T-helper 2 cell treated with Interferon-gamma antibody and Interleukin-4, amounts not matched to agents 100 ng/mL and 5 ng/mL, for 36 hours (primary cell): ENCODE data around the gene APC. TPM values are rescaled to one million over a fixed set of nuclear protein-coding genes. Genes with fewer than 3 reads are reported as not detected.

Experiments
- intact Hi-C: fragments of 100-400 bp; cut with micrococcal nuclease; formaldehyde crosslinking; loops from one replicate; pipeline ENCODE4 v1.15.1; 2023
- total RNA-seq: library from RNA; stranded (reverse); gene quantifications from 2 replicates; pipeline ENCODE4 v1.2.3, GENCODE V29; 2022

APC gene
- total RNA-seq = 22.3 and 24.5 TPM in 2 replicates

DNA sequence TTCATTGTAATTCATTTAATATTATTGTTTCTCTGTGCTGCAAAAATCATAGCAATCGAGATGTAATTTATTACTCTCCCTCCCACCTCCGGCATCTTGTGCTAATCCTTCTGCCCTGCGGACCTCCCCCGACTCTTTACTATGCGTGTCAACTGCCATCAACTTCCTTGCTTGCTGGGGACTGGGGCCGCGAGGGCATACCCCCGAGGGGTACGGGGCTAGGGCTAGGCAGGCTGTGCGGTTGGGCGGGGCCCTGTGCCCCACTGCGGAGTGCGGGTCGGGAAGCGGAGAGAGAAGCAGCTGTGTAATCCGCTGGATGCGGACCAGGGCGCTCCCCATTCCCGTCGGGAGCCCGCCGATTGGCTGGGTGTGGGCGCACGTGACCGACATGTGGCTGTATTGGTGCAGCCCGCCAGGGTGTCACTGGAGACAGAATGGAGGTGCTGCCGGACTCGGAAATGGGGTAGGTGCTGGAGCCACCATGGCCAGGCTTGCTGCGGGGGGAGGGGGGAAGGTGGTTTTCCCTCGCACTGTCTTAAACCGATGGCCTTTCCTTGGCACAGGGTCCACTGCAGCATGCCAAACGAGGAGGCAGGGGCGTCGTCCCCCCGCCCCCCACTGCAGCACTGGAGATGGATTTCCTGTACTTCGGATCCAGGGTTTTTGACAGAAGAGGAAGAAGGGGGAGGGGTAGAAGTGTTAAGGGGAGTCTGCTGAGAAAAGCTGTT lies at the start of gene APC:
APC (plus strand) TSS at position 423 of the 728 bp plus-strand sequence. CDS start 17,006 bp downstream, outside the sequence.
- intact Hi-C loops = loop anchor here (1.0 kb wide), 1 partner anchor 30 kb away; no protein-coding TSS in a partner anchor

DNA sequence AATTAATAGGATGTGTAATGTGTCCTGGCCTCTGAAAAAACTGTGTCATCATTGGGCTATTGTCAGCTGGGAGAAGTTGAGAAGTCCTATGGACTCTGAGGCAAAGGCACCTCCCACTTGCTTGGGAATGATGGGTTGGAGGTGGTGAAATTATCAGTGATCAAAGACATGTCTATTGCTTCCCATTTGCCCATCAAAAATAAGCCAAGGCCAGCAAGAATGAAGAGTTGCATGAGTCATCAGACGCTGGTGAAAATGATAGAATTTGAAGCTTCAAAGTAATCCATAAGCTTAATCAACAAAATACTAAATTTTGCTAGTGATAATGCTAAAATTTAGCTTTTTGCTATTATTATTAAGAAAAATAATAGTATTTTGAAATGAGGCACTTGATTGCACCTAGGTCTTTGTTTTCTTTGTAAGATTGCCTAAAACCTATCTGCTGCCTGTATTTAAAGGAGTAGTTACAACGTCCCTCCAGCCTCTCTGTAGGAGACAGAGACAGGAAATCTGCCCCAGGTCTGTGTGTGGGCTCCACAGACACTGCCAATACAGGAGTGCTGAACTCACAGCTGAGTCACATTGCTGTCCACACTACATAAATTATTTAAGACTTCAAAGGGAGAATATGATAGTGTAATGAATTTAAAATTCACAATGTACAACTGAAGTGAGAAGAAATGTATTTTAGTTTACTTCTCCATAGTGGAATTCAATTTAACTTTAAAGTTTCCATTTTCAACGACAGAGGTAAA lies 48.4 kb upstream of the APC start:
- intact Hi-C loops = no loop called here

DNA sequence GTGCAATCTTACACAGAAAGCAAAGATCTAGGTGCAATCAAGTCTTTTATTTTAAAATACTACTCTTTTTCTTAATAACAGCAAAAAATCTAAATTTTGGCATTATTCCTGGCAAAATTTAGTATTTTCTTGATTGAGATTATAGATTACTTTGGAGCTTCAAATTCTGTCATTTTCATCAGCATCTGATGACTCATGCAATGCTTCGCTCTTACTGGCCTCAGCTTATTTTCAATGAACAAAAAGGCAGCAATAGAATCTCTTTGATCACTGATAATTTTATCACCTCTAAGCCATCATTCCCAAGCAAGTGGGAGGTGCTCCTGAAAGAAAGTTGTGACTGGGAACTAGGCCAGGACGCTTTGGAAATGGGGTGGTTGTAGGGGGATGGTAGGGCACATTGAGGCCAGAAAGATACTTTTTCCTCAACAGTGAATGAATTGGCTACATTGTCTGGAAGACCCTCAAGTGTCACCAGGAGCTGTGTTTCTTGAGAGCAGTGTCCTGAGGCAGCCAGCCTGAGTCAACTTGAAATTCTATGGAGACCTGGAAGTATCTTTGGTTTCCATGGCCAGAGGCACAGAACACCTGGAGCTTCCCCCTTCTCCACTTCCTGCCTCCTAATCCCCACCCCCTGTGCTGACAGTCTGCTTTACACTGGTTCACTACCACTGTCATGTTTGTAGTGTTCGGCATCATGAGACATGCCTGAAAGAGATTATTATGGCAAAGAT lies 46.9 kb upstream of the APC start:
- intact Hi-C loops = loop anchor here (1.0 kb wide), 1 partner anchor 67 kb away; no protein-coding TSS in a partner anchor

DNA sequence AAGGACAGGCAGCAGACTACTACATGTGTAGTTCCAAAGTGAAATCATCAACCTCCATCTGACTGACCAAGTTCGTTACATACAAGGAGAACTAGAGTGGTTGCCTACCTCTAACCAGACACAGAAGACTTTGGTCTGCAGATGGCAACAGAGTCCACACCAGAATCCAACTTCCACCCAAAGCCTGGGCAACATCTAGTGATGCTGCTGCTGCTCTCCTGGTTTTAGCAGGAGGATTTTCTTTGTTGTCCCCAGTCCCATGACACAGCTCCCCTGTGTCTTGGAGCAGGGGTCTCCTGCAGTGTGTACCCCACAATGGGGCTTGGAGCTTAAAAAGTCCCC lies 46.4 kb upstream of the APC start:
- intact Hi-C loops = loop anchor here (1.0 kb wide), 1 partner anchor 66 kb away; no protein-coding TSS in a partner anchor

DNA sequence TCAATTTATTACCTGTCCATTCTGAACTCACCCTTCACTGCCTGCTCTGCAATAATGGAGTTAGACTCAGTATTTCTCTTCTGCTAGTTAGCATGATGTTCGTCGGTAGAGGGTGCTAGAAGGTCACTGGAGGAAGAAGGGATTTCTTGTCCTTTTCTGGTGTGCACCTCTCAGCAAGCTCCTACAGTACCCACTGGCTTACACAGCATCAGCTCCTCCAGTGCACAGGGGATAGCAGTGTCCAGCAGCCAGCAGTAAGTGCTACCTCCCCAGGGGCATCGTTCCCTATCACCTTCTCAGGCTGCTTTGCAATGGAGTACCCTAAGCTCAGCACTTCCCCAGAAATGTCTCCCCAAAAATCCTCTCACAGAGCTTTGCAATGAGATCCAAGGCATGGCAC lies 45.9 kb upstream of the APC start:
- intact Hi-C loops = loop anchor here (1.0 kb wide), 1 partner anchor 66 kb away; no protein-coding TSS in a partner anchor

DNA sequence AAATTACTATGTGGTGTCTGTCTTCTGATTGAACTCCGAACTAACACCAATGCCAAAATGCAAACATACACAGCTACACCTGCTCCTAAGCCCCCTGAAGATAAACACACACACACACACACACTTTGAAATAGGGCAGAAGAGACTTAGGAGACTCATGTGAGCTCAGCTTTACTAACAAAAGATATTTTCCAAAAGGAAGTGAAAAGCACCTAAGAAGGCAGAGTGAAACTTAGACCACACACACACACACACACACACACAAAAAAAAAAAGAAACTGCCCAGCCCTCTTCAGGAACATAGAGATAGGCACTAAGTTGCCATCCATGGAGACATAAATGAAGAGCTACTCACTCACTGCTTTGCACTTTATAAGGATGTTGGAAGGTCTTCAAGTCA lies 45.2 kb upstream of the APC start:
- intact Hi-C loops = no loop called here

DNA sequence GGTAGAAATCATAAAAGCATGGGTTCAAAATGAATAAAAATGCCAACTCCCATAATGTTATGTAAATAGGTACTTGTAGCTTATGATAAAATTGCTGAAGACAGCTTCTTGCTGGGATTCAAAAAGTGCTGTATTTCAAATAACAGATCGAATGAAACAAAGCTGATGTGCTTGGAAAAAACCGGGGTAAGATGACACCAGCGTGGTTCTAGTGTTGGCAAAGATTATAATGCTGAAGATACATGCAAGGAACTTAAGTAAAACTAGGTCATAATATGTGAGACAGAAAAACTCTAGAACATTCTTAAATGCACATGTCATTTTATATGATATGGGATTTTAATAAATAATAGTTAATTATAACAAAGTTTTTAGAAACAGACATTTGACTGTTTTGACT lies 44.4 kb upstream of the APC start:
- intact Hi-C loops = no loop called here

DNA sequence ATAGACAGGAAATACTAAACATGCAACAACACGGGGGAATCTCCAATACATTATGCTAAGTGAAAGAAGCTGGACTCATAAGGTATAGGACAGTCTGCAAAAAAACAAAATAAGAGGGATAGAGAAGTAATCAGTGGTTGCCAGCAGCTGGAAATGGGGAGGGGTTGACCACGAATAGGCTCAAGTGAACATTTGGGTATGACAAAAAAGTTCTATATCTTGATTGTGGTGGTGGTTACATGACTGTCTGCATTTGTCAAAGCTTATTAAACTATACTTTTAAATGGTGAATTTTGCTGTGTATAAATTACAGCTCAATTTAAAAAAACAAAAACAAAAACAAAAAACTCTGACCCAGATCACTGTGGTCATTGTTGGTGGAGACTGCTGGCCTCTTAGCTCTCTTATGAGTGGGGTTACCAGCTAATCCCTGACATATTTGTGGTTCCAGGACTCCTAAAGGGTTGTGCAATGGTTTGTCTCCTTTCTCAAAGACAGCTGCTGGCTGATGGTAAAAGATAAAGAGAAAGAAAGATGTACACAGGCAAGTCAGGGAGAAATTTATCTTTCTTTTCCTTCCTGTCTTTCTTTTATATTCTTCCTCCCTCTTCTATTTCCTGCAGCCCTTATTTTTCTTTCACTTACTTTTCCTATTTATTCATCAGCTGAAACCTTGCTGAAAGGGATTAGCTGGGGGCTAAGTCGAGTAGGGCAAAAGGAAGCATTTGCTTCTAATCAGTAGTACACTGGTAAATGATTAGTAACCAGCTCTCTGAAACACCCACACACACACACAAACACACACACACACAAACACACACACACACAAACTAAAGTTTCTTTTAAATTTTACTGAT lies 42.6 kb upstream of the APC start:
- intact Hi-C loops = no loop called here

DNA sequence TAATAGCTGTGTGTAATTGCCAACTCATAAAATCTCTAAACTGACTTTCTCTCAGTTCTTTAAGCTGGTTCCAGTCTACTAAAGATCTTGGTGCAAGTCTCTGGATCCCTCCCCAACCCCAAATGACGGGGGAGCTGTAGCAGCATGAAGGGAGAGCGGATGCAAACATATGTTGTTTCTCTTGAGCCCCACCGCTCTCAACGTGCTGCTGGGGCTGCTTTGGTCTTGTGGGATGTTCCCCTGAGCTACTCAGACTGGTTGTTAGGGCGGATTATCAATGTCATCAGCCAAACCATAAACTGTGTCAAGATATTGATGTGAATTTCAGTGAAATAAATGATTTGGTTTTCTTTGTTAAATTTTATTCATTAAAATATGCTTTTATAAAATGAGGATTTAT lies 40.9 kb upstream of the APC start:
- intact Hi-C loops = no loop called here

DNA sequence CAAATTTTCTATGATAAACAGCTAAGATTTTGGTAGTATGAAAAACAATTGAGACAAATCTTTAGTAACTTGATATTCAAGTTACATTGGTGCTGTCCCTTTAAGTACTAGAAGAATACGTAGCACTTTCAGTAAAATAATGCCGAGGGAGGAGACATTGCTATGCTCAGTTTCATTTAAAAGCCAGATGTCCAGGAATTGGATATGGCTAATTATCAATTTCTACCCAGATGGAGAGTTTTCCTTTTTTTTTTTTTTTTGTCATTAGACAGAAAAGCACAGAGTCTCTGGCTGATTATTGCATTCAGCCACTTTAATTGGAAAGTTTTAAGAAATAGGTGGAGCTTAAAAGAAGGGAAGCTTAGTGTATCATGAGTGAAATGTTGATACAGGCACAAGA lies 40.4 kb upstream of the APC start:
- intact Hi-C loops = no loop called here

DNA sequence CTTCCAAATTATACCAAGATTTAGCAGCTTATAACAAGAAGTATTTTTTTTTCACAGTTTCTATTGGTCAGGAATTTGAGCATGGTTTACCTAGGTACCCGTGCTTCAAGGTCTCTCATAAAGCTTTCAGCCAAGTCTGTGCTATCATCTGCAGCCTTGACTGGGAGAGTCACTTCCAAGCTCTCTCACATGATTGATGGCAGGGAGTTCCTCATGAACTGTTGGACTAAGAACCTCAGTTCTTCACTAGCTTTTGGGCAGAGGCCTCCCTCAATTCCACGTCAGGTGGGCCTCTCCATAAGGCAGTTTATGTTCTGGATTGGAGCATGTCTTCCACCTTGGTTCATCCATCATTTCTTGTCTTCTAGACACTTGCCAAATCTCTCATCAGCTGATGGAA lies 39.9 kb upstream of the APC start:
- intact Hi-C loops = no loop called here

DNA sequence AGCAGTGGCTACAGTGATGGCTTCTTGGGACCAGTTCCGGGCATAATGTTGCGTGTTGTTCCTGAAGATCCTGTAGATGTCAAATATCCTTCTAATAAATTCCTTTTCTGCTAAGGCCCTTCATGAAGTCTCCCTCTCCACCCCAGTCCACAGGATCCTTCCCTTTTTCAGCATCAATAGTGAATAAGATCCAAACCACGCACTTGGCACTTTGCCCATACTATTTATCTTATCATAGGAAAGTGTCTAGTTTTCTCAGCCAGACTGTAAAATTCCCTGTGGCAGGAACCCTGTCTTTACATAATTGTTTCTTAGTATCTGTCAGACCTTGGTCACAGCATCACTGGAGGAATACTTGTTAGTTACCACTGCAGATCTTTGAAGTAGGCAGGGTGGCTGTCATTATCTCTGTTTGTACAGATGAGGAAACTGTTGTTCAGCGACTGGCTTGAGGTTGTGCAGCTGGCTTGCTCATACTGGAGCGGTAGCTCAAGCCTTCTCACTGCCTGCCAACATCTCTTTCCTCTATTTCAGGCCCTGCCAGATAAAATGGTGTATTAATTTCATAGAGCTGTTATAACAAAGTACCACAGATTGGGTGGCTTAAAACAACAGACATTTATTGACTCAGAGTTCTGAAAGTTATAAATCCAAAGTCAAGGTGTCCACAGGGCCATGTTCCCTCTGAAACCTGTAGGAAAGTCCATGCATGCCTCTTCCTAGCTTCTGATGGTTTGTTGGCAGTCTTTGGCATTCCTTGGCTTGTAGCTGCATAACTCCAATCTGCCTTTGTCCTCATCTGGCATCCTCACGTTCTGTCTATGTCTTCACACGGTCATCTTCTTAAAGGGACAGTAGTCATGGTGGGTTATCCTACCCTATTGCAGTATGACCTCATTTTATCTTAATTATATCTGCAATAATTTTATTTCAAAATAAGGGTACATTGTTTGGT lies 33.5 kb upstream of the APC start:
- intact Hi-C loops = loop anchor here (10.0 kb wide), 1 partner anchor 1609 kb away; the partner anchor contains the start of gene WDR36

DNA sequence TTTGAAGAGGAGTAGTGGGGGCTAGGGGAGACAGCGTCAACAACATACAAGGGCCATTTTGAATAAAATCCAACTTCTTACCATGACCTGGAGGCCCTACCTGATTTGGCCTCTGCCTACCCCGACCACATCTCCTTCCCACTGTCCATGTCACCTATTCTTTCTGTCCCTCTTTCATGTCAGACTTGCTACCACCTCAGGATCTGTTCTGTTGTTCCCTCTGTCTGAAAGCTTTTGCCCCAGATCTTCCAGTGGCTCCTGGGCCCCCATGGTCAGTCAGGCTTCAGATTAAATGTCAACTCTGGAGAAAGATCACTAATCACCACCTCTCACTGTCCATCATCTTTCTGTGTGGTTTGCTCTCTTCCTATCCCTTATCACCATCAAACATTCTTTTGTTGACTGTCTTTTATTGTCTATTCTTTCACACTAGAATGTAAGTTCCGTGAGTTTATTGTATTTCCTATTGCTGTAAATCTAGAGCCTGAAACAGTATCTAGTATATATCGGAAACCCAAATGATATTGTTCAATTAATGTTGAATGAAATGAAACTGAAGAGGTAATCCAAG lies 31.2 kb upstream of the APC start:
- intact Hi-C loops = loop anchor here (1.0 to 10.0 kb wide), 7 partner anchors 31 to 1612 kb away; partner anchors contain the start of genes APC, DCP2, REEP5 and SRP19

DNA sequence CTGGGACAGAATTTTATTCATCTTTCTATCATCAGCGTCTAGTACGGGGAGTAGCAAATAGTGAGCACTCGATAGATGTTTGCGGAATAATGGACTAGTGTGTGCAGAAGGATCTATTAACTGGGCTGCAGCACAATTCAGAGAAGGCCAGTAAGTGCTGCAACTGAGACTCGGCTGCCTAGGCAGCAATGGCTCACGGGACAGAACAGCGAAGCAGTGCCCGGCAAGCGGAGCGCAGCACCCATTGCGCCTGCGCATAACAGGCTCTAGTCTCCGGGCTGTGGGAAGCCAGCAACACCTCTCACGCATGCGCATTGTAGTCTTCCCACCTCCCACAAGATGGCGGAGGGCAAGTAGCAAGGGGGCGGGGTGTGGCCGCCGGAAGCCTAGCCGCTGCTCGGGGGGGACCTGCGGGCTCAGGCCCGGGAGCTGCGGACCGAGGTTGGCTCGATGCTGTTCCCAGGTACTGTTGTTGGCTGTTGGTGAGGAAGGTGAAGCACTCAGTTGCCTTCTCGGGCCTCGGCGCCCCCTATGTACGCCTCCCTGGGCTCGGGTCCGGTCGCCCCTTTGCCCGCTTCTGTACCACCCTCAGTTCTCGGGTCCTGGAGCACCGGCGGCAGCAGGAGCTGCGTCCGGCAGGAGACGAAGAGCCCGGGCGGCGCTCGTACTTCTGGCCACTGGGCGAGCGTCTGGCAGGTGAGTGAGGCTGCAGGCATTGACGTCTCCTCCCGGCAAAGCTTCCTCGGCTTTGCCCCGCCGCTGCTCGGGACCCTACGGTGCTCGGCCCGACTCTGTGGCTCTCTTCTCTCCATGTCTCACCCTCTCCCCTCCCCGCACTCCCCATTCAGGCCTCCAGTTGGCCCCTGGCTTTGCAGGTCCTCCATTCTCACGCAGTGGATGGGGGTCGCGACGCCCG lies 30.2 kb upstream of the APC start:
- intact Hi-C loops = loop anchor here (1.0 to 10.0 kb wide), 7 partner anchors 30 to 1613 kb away; partner anchors contain the start of genes APC, DCP2, REEP5 and SRP19

DNA sequence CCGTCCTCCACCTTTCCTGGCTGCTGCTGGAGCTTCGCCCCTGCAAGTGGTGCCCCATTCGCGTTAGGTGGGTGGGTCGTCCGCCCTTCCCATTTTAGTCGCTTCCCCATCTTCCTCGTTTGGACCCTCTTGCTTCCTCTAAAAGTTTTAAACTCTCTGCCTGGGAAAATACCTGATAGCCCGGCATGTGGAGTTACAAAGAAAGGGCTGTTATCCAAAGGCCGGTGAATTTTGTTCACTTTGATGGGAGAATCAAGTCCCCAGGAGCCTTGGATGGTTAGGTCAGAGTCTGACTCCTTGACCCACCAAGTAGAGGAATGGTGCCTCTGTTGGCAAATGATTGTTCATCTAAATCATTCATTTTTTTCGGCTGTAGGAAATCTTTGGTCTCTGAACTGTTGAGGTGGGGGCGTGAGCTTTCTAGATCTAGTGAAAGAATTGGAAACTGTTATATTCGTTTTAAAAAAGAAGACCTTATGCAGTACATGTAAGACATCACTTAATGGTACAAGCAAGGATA lies 29.5 kb upstream of the APC start:
- intact Hi-C loops = loop anchor here (5.0 to 10.0 kb wide), 2 partner anchors 49 to 1613 kb away; partner anchors contain the start of gene WDR36

DNA sequence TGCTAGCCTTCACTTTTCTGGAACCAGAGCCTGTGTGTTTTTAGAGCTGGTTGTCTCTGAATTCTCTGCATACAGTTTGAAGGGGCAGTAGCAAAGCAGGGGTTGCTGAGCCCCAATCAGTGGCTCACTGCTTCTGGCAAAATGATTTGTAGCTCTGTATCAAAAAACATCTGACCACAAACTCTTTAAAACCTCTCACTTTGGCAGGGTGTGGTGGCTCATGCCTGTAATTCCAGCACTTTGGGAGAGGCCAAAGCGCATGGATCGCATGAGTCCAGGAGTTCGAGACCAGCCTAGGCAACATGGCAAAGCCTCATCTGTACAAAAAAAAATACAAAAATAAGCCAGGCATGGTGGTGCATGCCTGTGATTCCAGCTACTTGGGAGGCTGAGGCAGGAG lies 28.3 kb upstream of the APC start:
- intact Hi-C loops = loop anchor here (5.0 to 10.0 kb wide), 2 partner anchors 48 to 1615 kb away; partner anchors contain the start of gene WDR36

DNA sequence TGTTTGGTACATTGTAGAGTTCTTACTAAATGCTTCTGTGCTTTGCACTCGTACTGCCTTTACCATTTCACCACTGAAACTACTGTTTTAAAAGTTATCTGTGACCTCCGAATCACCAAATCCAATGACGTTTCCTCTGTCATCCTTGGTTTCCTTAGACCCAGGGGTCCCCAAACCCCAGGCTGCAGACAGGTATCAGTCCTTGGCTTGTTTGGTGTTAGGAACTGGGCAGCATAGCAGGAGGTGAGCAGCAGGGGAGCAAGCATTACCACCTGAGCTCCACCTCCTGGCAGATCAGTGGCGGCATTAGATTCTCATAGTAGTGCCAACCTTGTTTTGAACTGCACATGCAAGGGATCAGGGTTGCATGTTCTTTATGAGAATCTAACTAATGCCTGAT lies 26.8 kb upstream of the APC start:
- intact Hi-C loops = no loop called here

DNA sequence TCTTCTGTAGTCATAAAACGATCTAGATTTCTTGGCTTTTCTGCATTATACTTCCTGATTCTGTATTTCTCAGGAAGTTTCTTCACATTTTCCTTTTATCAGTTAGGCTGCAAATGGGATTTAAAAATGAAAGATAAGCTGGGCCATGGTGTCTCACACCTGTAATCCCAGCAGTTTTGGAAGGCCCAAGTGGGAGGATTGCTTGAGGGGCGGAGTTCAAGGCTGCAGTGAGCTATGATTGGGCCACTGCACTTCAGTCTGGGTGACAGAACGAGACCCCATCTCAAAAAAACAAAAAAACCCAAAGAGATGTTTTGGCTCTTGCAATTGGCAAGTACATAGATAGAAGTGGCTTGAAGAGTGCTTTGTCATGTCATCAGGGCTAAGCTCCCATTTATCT lies 26.2 kb upstream of the APC start:
- intact Hi-C loops = no loop called here
